HG03064 (cell line): Measurements from ENCODE around the gene CDK5R2.

ENCODE experiments used
- ATAC-seq: cut with Tn5 transposase; IDR thresholded peaks from one replicate; pipeline ENCODE4 v1.9.1; 2021; ENCODE audit warnings: low read depth; ENCODE audit not compliant: unreplicated experiment

Gene CDK5R2

GRCh38 chr2:218986148-218986761, 26.8 kb downstream of the CDK5R2 start:
- no peak for ATAC-seq

DNA sequence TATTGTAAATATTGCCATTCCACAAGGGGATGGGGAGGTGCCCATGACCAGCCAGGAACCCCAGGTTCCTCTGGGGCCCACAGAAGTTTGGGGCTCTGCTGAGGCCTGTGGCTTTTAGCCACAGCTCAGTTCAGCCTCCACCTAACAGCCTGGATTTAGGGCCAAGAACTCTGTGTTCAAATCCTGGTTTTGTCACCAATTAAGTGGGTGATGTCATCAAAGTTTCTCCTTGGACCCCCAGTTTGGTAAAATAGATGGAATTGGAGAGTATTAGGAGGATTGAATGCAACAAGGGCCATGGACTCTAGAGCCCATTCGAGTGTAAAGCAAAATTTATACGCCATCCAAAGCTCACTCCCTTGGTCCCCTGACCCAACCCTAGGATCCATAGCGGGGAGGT, 28.7 kb downstream of the CDK5R2 start:
- no peak for ATAC-seq

GRCh38 chr2:218988650-218989049, 29.2 kb downstream of the CDK5R2 start:
- ATAC-seq: no peak

DNA sequence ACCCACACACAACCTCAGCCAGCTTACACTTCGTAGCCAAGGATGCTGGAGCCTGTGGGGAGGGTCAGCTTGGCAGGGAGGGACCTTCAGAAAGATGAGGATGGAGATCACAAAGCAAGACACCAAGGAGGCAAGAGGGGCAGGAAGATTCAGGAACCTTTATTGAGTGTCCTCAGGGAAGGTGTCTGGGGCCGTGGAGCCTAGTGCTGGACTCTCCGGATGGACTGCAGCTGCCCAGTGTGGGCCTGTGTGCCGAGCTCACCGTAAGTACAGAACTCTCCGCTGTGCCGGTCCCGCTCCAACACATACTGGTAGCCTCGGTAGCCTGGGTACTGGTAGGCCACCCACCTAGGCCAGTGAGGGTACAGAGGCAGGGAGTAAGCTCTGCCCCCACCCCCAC, 30.6 kb downstream of the CDK5R2 start:
- no peak for ATAC-seq

- no peak for ATAC-seq
These were observed 31.1 kb downstream of the CDK5R2 start for GRCh38 chr2:218990612-218991011.

- ATAC-seq: no peak
These were observed 32.3 kb downstream of the CDK5R2 start for GRCh38 chr2:218991674-218992168.

GRCh38 chr2:218992196-218992595, 32.7 kb downstream of the CDK5R2 start:
- no peak for ATAC-seq

DNA sequence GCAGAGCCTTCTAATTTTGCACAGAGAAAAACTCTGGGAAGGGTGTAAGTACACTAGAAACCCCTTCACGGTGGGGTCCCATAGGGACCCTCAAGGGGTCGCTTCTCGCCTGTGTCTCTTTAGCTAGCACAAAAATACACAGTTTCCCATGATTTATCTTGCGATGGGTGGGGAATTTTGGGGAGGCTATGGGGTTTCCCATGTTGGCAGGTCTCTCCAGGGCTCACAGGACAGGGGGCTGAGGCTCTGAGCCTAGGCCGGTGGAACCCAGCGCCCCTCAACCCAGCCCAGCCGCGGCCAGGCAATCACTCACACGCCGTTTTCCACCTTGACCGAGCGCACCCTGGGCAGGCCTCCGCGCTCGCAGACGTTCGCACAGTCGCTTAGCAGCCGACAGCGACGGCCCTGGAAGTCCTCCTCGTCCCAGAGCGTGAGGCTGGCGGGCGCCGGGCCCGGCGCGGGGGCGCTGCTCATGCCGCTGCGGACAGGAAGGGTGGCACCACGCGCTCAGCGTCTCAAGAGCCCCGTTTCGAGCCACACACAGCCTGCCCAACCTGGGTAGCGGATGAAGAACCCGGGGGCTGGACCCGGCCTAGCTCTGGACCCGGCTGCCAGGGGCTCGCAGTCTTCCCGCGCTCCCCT, 33.4 kb downstream of the CDK5R2 start:
- no peak for ATAC-seq

DNA sequence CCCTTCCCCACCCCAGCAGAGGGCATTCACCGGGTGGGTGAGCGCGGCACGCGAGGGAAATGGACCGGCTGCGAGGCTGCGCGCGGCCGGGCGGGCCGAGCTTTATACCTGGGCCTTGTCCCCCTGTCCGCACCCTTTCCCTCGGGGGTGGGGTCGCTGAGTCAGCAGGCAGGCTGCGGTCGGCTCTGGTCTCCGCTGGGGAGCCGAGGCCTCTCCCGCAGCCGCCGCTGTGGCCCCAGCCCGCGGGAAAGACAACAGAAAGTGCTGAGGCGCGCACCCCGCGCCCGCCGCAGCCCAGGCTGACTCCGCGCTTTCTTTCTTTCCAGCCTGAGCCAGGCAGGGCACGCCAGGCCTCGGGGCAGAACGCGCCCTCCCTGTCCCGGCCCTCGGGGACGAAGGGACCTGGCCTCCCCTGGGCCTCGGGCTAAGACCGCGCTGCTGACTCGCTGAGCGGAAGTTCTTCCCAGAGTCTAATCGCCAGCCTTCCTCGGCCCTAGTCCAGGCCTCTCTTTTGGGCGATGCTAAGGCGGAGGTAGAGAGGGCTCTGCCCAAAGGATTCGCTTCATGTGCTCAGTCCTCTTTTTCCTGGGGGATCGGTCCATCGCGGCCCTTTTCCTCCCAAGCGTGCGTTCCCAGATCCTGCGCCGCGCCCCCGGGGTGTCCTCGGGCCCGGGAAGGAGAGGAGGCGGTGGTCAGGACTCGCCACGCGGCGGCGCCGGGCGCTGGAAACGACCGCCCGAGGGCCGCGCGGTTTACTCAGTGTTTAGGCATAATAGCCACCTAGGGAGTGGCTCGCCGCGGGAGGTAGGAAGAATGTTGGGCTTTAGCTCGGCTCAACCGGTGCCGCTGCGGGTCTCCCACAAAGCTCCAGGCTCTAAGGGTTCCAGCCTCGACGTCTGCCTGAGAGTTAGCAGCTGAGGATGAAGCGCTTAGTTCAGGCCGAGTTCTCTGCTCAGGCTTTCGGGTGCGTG, 34.2 kb downstream of the CDK5R2 start, which contains the start of gene CRYBA2:
Gene CRYBA2 (minus strand): TSS at position 78 of the 971 bp plus-strand sequence. CDS start 246 bp downstream, outside the sequence.
- ATAC-seq: no peak

GRCh38 chr2:218995561-218995960, 36.1 kb downstream of the CDK5R2 start:
- ATAC-seq: no peak

GRCh38 chr2:218995972-218996711, 36.7 kb downstream of the CDK5R2 start:
- ATAC-seq: no peak

- no peak for ATAC-seq
These were observed 37.5 kb downstream of the CDK5R2 start for GRCh38 chr2:218996937-218997336.

DNA sequence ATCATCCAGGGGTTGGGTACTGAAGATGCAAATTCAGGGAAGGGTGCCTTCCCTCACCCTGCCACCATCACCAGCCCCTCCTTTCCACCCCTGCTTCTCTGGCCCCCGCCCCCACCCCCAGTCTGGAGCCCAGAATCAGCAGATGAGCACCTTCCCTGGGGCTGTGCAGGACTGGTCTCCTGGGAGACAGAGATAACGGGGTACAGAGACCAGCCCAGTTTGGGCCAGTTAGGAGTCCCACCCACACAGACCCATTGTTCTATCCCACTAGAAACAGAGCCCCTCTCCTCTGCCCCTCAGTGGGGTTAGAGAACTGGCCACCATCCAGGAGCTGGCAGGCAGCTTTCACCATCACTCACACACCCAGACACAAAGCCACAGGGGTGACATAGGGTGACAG, 38.3 kb downstream of the CDK5R2 start:
- no peak for ATAC-seq

DNA sequence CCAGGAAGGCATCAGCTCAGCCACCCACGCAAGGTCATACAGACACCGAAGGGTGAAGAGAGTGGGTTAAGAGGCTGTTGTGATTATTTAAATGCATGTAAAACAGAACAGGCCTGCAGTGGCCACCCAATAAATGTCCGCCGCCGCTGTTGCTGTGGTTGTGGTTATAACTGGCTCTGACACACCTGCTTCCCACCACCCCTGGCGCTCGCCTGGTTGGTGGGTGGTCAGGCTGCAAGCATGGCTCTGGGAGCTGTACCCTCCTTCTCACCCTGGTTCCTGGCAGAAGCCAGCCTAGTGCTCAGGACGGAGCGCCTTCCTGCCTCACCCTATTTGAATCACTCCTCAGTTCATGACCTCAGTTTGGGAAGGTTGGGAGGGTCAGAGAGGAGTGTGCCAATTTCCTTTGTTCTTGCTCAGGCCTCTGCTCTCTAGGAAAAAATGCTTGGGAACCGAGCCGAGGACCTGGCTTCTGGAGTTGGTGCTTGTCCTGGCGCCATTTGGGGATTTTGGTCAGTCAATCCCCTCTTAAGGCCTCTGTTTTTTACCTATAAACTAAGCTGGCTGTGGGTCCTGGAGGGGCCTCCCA, 39.0 kb downstream of the CDK5R2 start:
- ATAC-seq: no peak

DNA sequence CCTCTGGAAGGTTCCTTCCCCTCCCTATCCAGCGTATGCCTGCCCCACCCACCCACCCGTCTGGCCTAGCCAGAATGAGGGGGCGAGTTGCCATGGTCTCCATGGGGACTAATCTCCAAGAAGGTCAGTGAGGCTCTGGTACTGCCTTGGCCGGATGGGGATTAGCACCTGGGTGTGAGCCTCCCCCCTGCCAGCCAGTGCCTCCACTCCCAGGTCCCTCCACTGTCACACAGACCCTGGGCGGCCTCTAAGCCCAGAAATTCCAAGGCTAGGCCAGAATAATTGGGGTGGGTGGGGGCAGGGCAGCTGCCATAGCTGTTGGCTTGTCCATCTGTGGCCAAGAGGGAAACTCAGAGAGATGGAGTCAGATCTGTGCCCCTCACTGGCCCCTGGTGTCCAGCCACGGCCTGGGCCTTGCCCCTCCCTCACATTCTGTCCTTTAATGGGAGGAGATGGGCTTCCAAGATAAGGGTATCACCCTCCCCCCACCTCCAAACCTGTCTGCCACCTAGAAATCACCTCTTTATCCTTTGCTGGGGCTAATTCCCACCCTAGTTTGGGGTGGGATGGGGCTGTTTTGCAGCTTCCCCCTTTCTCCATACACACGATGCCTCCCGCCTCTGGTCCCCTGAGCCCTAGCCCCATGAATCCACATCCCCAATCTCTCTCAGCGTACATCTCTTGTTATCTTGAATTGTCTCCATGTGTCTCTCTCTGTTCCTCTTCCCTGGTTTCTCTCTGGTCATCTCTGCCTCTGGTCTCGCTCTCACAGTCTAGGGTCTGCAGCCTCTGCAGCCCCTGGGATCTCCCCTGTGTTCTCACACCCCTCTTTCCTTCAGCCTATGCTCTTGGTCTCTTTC, 39.8 kb downstream of the CDK5R2 start:
- ATAC-seq: no peak

DNA sequence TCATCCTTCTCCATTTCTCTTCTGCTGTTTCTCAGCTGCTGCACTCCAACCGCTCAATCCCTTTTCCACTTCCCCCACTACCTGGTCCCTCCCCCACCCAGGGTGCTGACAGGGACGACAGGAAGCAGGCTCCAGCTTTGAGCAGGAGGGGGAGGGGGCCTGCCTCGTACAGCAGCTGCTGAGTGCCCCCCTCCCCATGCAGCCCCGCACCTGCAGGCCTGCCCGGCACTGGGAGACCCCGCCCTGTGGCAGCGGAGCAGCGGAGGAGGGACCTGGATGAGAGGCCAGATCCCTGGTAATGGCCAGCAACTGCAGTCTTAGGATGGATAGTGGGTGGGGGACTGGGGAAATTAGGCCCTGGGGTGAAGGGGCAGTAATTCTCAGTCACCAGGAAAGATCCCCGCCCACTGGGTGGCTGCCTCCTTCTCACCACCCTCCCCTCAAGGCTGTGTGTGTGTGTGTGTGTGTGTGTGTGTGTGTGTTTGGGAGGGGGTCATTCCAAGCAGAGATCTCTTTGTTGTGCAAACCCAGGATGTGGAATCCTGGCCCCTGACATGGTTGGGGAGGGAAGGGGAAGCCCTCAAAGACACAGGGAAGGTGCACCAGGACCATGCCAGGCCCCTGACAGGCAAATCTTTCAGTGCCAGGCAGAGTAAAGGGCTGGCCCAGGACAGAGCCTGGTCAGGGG, 40.6 kb downstream of the CDK5R2 start:
- no peak for ATAC-seq

DNA sequence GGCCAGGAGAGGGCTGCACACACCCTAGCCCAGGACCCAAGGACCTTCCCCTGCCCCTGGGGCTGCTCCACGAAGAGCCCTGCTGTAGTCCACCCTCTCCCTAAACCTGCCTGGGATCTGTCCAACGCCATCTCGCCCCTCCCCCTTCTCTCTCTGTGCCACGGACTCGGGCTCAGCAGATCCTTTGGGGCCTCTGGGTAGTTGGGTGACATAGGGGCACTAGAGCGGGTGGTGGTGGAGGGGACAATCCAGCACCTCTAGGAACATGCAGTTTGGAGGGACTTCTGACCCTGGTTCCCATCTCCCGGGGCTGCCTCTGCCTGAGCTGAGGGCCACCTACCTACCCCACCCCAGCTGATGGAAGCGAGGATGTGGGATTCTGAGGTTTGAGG, 41.1 kb downstream of the CDK5R2 start:
- ATAC-seq: no peak

- ATAC-seq: no peak
These were observed 41.7 kb downstream of the CDK5R2 start for GRCh38 chr2:219001100-219001576.
